GM19025 (cell line): ENCODE measurements around the gene RAI1.
A peak's percentile ranks its signal among the peaks of the same experiment; 100 is the strongest.

ENCODE experiments used
- ATAC-seq: cut with Tn5 transposase; IDR thresholded peaks from one replicate; pipeline ENCODE4 v1.9.1; 2021; ENCODE audit warnings: mild to moderate bottlenecking, low read depth, moderate library complexity; ENCODE audit not compliant: unreplicated experiment

Gene RAI1

DNA sequence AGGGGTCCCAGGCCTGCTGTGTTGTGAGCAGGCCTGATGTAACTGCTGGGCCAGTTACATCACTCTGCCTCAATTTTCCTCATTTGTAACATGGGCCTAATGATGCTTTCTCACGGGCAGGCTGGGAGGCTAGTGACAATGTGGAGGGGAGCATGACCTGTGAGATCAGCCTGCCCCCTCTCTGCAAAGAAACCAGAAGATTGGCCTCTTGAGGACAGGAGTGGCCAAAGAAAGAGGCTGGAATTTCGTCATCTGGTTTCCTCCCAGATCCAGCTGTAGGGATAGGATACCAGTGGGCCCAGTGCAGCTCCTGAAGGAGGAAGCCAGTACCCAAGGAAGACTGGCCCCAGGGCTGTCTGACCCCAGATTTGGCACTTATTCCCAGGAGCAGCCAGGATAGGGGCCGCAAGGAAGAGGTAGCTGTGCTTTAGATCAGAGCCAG, 156.1 kb downstream of the RAI1 start:
- ATAC-seq: no peak

DNA sequence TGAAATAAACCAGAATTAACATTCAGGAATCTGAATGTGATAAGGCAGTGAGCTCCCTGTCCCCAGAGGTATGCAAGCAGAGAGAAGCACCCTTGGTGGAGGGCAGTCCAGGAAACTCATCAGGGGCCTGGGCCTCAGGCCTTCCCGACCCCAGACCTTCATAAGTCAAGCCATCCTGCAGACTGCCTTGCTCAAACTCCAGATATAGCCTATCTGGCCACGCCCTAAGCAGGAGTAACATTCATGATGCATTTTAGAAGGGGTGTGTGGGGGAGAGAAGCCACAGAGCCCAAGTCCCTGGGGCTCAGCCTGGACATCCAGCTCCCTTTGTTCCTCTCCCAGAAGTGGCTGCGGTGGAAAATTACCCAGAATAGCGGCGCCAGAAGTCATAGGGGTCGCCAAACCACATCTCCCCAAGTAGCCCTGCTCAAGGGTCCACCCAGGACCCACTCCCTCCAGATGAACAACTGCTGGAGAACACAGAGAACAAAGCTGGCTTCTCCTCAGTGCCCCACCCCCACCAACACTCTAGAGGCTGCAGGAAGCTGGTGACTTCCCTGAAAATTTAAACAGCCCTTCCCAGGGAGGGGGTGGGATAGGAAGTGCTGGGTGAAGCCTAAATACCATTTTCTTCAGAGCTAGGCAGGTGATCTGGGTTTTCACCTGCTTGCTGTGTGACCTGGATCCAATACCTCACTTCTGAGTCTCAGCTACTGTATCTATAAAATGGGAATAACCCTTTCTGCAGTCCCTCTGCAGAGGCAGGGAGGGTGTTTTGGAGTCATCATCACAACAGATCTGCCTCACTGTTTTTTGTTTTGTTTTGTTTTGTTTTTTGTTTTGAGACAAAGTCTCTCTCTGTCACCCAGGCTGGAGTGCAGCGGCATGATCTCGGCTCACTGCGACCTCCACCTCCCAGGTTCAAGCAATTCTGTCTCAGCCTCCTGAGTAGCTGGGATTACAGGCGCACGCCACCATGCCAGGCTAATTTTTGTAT, 157.0 kb downstream of the RAI1 start:
- no peak for ATAC-seq

DNA sequence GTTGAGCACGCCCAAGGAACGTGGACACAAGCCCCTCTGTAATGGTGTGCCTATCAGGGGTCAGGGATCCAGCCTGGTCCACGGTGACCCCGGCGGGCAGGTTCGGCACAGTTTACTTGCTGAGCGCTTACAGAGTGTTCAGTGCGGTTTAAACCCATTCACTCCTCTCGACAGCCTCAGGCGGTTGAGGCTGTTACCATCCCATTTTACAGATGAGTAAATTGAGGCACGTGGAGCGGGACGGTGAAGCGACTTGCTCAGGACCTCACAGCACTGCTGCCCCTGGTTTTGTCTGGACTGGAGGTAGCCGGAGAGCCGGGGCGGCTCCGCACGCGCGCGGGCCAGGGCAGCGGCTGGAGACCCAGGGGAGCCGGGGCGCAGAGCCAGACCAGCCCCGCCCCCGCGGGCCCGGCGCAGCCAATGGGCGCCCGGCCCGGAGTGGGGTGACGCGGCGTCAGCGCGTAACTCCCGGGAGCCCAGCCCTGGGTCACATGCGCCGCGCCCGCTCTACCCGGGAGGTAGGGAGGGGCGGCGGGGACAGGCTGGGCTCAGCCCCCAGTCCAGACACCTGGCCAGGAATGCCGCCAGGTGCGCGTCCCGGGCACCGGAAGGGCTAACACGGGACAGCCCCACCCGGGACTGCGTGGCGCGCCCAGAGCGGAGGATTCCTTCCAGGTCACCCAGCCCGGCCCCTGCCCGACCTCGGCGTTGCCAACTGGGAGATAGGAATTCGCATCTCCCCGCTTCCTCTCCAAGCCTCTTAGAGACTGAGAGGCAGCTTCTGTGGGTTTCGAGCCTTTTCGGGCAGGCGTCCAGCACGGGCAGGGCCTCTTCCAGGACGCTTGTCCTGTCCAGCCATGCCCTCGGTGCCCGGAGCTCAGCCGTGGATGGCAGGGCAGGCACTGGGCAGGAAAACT, 158.8 kb downstream of the RAI1 start:
- ATAC-seq: peak; percentile 64

DNA sequence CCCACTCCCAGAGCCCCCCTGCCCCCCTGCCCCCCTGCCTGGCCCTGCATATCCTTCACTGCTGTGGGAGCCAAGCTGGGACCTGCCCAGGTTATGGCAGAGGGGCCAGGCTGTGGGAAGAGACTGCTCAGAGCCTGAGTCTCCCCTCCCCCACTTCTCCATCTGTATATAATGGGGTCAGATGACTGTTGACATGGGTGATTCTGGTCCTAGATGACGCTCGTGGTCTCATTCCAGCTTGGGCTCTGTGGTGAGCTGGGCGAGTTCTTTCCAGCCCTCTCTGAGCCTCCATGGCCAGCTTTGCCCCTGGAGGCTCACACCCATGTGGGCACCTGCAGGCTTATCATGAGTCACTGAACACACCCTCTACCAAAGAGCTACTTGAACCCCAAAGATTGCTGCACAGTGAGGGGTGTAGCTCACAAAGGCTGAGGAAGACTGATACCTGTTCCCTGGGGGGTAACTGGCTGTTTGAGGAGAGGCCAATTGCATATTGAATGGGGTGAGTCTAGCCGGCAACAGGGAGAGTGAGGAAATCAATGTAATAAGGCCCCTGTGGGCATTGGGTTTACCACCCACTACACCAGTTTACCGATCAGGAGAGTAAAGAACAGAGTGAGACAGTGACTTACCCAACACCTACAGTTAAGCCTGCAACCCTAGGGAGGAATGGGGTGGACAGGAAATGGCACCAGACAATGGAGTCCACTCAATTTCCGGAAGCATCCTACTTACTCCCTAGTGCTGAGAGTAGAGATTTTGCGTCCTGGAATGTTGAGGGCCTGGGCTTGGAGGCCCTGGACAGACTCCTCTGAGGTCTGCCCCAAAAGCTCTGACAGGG, 159.7 kb downstream of the RAI1 start:
- ATAC-seq: no peak

DNA sequence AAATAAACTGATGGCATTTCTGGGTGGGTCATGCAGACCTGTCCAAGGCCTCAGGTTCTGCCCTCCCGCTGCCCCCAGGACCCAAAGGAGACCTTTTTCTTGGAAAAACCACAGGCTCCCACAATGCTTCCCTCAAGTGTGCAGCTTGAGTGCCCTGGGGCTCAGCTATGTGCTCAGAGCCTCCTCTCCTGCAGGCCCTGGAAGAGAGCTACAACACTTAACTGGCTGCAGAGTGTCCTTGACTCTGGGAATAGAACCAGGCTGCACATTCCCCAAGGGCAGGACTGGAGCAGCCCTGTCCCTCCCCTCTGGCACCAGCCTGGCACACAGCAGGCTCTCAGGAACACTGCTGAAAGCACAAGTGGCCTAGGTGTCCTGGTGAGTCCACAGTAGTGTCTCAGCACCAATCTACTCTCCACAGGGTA, 160.4 kb downstream of the RAI1 start:
- ATAC-seq: no peak

DNA sequence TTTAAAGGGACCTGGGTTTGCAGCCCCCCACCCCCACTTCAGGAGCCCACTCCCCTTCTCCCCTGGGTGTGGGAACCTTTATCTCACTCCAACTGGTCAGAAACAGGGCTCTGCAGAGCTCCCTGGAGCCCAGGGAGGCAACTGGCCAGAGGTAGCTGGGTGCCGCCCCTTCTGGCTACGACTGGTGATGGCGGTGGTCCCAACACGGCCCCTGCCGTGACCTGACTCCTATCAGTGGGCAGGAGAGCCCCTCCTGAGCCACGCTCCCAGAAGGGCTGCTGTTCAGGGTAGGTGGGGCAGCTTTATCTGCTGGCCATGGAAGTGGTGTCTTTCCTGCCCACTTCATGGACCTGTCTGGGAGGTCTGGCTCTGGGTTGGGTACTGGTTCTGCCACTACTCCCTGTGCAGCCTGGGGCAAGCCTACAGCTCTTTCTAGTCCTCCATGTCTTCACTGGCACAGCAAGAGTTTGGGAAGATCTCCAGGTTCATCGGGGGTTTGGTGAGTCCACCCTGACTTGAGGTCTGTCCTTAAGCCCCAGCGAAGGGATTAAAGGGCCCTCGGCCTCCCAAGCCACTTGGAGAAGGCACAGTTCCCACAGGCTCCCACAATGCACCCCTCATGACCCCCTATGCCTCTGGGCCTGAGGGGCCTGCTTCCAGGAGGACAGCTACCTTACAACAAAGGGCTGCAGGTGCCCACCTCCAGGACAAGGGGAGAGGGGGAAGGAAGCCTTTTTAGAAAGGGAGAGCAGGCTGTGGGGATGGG, 161.0 kb downstream of the RAI1 start:
- no peak for ATAC-seq

DNA sequence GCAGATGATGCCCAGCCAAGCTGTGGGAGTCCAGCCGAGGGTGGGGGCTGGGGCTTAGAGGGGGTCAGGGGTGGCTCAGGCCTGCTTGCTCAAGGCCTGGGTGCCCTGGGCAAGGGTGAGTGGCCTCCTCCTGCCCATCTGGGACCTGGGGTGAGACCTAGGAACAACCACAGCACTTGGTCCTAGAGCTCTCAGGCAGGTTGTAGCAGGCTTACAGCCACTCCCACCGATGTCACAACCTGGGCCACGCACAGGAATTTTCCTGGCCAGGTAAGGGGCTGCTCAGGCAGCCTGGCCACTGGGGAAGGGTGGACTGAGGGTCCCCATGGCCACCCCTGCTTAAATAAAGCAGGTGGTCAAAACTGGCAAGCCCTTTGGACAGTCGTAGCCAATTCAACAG, 161.8 kb downstream of the RAI1 start:
- ATAC-seq: no peak

DNA sequence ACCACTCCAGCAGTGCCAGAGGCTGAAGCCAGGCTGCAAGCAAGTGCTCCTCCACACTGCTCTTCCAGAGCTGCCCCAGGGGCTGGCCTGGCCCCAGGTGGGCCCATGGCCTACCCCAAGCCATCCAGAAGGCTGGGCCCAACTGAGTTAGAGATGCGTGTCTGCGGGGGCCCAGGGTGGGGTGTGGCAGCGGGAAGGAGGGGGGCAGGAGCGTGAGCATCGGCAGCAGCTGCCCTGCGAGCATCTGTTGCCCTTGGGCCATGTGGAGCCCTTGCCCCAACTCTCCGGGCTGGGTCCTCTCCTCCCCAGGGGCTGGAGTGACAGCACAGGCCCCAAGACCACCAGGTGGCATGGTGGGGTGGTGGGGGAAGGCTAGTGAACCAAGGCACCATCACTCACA, 162.8 kb downstream of the RAI1 start:
- ATAC-seq: no peak

DNA sequence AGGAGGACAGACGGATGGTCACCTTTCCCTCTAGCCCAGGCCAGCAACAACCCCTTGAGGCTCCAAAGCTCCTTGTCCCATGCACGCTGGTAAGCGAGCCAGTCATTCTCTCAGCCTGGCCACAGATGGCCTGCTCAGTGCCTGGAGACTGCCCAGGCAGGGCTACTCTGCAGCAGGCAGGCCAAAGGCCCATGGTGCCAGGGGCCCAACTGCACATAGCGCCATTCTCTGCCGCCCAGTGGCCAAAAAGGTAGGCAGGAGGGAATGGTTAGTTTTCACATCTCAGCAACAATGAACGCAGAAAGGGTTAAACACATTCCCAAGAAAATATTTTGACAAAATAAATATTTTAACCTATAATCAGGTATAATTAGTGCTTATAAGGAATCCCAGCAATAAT, 163.2 kb downstream of the RAI1 start:
- no peak for ATAC-seq

DNA sequence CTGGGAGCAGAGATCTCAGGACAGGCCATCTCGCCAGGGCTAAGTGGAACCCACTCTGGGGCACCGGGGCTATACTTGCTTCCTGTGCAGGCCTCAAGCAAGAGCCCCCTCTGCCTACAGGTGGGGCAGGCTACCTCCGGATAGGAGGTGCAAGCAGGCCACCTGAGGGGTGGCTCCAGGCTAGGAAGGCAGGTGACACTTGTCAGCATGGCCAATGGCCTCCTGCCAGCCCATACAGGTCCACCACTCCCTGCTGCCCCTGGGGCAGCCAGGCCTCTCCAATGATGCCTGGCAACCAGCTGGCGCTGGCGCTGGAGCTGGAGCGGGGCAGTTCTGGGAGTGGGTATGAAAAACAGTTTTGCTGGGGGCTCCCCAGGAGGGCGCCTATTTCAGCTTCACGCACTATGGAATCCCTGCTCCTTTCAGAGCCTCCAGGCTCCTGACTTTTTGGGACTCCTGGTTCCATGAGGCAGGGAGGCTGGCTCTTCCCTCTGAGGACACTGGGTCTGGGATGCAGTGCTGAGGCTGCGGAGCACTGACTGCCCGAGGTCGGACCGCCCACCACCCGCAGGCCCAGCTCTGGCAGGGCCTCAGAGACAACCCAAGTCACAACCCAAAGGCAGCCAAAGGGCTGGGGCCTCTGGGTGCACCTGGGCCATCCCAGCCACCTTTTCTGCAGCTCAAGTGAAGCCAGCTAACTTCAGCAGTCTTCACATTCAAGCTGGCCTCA, 164.0 kb downstream of the RAI1 start:
- ATAC-seq: no peak

DNA sequence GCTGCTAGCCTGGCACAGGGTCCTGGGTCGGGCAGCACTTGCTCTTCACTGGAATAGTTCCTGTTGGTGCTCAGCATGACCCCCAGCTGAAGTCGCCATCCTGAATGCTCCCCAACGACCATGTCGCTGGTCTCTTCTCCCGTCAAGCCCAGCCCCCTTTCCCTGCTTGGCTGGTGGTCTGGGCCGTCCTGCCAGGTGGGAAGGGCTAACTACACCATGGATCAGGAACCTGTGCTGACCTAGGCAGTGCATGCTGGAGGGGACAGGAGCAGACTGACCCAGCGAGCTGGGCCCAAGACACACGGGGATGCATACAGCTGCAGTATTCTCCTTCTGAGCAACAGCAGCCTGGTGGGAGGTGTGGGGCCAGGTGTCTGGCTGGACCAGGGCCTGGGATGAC, 164.7 kb downstream of the RAI1 start:
- ATAC-seq: no peak

DNA sequence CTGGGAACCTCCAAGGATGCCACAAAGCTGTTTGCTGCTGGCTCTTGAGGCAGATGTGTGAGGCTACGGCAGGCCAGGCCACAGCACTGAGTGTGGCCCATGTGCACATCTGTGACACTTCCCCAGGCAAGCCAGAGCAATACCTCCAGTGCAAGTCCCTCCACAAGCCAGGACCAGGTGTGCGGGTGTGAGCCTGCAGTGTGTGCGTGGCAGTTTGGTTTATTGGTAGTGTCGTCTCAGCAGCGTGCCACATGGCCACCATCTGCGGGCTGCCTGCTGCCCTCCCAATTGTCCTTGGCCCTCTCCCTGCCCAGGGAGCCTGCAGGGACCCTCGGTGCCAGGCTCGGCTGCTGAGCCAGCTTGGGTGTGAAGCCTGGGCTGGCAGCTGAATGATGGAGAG, 165.4 kb downstream of the RAI1 start:
- no peak for ATAC-seq

DNA sequence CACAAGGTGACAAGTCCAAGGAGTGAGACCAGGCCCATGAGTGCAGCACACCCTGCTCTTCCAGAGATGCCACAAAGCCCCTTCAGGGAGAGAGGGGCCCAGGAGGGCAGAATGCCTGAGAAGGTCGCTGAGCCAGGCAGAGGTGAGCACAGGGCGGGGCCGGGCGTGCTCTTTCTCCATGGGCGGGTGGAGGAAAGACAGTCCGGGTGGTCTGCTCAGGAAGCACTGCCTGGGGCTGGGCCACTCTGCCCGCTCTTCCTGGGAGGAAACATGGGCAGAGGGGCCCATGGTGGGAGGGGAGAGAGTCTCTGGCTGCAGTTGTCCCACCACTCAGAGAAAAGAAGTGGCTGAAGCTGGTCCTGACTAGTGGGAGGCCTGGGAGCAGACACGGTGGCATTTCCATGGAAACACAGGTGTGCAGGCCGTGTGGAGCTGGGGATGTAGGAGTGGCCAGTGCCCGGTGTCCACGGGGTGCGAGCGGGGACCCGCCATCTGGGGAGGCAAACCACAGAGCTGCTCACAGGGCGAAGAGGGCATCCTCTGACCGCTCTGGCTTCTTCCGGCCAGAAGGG, 165.9 kb downstream of the RAI1 start:
- ATAC-seq: no peak

DNA sequence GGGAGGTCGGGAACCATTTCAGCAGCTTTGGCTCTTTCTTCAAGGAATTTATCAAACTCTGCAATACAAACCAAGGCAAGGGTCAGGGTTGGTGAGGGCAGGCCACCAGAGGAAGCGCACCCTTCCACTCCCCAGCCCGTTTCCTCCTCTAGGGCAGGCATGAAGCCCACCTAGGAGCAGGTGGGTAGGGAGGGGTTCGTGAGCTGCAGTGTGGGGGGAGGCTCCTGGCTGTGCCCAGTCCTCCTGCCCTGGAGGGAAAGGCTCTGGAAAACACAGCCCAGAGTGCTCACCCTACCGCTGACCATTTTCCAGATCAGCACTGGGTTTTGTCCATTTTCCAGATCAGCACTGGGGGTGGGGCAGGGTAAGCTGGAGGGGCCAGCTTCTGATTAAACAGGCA, 166.5 kb downstream of the RAI1 start:
- ATAC-seq: no peak

DNA sequence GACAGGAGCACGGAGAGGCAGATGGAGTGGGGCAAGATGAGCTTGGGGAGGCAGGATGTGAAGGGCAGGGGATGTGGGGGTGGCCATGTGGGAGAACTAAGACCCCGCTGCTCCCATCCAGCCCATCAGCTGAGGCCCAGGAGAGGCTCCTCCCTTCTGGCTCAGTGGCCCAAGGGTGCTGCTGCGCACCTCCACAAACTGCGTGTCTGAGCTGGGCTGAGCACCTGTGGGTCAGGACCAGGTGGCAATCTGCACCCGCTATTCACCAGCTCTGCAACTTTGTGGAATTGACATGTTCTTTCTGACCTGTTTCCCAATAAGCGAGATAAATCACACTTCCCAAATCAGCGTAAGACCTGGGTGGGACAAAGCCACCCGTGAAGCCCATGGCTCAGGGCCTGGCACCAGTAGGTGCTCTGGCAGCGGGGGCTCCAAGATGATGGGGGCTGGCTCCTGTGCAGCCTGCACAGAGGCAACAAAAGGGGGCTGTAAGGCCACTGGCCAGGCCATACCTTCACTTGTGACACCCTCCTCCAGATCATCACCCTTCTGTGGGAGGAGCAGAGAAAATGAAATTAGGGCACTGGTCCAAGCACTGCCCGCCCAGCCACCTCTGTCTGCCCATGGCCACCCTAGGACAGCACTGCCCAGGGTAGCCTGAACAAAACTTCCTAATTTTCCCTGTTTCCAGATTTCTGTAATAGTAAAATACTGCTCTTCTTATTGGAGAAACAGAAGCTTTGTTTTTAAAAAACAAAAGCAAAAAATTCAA, 167.2 kb downstream of the RAI1 start:
- ATAC-seq: no peak

DNA sequence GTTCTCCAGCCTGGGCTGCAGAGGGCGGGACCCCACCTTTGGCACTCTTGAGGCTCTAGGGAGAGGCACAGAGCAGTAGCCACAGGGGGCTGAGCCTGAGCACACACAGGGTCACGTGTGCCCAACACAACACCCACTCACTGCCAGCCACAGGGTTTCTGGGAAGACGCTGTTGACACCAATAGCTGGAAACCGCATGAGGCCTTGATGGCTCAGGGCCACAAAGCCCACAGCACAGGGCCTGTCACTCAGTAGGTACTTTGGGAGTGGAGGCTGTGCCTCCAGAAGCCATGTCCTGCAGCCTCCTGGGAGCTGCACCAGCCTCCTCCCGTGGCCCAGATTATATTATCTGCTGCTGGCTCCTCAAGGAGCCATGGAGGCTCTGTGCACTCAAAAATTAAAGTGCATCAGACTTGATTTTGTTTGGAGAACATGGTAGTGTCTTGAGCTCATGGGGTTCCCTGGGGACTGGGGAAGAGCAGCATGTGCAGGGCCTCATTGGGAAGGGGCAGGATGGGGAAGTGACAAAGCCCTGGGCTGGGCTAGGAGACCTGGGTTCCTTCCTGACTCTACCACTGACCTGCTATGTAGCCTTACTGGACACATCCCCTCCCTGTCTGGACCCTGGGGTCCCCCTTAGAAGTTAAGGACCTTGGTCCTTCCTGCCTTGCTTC, 168.0 kb downstream of the RAI1 start:
- peak; percentile 54 for ATAC-seq

DNA sequence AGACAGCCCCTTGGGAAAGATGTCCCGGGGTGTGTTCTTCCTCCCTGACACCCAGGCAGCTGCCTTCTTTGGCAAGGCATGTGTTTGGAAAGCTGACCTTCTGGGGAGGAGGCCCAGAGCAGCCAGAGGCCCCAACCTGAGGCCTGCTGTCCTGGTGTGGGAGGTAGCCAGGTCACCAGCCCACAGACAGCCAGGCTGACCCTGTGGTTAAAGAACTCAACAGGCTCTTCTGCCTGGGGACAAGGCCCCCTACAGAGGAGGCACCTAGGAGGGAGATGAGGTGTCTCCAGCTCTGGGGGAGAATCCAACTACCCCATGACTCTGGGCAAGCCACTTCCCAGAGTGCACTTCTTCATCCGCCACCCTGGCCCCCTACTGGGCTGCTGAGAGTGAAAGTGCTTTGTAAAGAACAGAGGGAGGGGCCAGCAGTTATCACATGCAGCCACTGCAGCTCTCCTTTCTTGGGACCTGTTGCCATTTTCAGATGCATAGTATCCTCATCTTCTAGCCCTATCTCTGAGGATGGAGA, 168.7 kb downstream of the RAI1 start:
- ATAC-seq: no peak
